ENCODE results near the gene SLC30A10. TPM values are rescaled to one million over a fixed set of nuclear protein-coding genes. Genes with fewer than 3 reads are reported as not detected.
"Not testable (repeated sequence)": the region's sequence is repeated elsewhere in the genome, so short reads cannot be mapped to it uniquely, and the experiment has no call there.

Gene SLC30A10
- total RNA-seq (2014; rRNA removed; shearing (Covaris generic)) = not detected in 2 replicates

GRCh38 chr1:219927956-219928790 is at the start of gene SLC30A10:
Gene SLC30A10 (minus strand): TSS chr1:219928557. CDS start chr1:219928440, 117 bp downstream.
- no peak for DNase-seq (ENCODE audit: low spot score)

DNA sequence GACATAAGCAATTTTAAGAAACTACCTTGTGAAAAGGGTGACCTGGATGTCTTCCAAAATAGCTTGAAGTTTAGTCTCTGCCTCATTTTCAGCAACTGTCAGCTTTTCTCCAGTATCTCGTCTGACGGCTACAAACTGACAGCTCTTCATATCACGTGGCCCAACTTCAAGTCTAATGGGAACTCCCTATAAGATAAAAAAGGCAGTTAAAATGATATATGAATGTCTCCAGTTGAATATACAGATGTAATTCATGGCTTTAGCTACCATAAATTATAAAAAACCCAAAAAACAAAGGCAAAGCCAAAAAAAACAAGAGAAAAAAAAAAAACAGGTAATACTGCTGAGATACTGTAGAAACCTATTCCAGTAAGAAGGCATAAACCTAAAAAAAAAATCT is 44.9 kb upstream of the SLC30A10 start:
- DNase-seq (ENCODE audit: low spot score) = no peak

GRCh38 chr1:219967361-219967760 is 39.0 kb upstream of the SLC30A10 start:
- no peak for DNase-seq (ENCODE audit: low spot score)

- no peak for DNase-seq (ENCODE audit: low spot score)
Observed at GRCh38 chr1:219966071-219966349, 37.7 kb upstream of the SLC30A10 start.

GRCh38 chr1:219965285-219966070 is 37.1 kb upstream of the SLC30A10 start:
- no peak for DNase-seq (ENCODE audit: low spot score)

- no peak for DNase-seq (ENCODE audit: low spot score)
Observed at GRCh38 chr1:219963432-219963831, 35.1 kb upstream of the SLC30A10 start.

GRCh38 chr1:219961684-219962083 is 33.3 kb upstream of the SLC30A10 start:
- no peak for DNase-seq (ENCODE audit: low spot score)

DNA sequence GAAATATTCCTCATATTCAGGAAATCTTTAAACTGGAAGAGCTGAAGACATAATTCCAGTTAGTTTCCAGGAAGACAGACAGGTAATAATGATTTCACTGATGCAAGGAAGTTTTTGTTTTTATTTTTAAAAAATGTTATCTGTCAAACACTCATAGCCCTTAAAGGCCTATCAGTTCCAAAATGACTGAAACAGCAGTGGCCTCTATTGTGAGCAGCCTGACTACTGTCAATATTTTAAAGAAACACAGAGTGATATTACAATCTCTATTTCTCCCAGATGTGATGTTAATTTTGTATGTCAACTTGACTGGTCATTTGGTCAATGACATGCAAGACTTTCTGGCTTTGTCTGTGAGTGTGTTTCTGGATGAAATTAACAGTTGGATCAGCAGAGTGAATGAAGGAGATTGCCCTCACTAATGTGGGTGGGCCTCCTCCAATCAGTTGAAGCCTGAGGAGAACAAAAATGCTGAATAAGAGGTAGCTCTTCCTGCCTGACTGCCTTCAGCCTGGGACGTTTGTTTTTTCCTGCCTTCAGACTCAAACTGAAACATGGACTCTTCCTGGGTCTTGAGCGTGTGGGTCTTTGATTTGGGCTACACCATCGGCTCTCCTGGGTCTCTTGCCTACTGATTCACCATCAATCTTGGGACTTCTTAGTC is 31.3 kb upstream of the SLC30A10 start:
- DNase-seq (ENCODE audit: low spot score) = no peak

DNA sequence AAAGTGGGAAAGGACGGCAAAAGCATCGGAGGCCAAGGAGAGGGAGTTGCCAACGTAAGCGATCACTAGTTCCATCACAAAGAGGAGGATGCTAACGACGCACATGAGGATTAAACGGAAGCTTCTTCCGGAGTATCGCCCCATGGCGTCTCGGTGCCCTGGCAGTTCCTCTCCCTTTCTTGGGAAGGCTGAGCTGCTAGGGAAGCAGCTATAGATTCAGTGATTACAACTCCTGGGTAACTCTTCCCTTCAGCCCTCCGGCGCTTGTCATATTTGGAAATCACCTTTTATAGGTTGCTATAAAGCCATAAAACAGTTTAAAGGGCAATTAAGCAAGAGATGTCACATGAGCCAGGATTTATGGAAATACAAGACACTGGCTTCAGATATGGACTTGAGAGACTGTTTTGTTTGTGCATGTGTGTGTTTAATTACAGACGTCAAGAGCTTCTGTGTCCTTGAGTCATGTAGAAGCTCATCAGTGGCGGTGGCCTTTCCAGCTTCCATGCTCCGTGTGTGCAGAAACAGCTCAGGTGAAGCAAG is 30.6 kb upstream of the SLC30A10 start:
- no peak for DNase-seq (ENCODE audit: low spot score)

GRCh38 chr1:219954736-219955421 is 26.5 kb upstream of the SLC30A10 start:
- no peak for DNase-seq (ENCODE audit: low spot score)

DNA sequence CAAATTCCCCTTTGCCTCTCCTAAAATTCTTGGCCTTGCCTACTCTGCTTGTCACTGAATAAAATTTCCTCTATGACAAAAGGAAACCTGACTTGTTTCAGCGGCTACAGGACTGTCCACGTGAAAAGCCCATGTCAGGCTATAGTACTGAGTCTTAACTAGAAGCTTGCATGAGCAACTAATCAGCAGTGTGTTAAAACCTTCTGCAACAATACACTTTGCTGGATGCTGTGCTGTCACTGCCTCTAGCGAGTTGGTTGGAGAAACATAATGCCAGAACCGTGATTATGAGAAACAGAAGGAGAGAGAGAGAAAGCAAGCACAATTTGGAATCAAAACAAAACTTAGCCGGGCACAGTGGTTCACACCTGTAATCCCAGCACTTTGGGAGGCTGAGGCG is 25.7 kb upstream of the SLC30A10 start:
- DNase-seq (ENCODE audit: low spot score) = no peak

DNA sequence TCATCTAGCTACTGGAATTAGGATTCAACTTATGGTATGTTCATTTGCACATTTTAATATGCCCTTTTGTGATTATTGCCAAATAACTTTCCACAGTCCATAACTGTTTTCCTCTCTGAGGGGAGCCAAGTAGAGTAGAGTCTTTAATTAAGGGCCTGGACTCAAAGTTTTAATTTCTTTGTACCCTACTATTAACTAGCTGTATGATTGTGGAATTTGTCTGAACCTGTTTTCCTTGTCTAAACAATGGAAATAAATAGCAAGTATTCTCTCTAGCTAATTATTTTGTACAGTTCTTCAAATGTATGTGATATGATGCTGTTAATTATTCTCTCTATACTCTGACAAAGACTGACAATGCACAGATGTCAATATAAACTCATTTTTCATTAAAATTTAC is 24.0 kb upstream of the SLC30A10 start:
- DNase-seq (ENCODE audit: low spot score) = no peak

DNA sequence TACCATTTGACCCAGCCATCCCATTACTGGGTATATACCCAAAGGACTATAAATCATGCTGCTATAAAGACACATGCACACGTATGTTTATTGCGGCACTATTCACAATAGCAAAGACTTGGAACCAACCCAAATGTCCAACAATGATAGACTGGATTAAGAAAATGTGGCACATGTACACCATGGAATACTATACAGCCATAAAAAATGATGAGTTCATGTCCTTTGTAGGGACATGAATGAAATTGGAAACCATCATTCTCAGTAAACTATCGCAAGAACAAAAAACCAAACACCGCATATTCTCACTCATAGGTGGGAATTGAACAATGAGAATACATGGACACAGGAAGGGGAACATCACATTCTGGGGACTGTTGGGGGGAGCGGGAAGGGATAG is 20.9 kb upstream of the SLC30A10 start:
- not testable (repeated sequence) for DNase-seq (ENCODE audit: low spot score)

DNA sequence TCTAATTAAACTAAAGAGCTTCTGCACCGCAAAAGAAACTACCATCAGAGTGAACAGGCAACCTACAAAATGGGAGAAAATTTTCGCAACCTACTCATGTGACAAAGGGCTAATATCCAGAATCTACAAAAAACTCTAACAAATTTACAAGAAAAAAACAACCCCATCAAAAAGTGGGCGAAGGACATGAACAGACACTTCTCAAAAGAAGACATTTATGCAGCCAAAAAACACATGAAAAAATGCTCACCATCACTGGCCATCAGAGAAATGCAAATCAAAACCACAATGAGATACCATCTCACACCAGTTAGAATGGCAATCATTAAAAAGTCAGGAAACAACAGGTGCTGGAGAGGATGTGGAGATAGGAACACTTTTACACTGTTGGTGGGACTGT is 20.4 kb upstream of the SLC30A10 start:
- not testable (repeated sequence) for DNase-seq (ENCODE audit: low spot score)

- no peak for DNase-seq (ENCODE audit: low spot score)
Observed at GRCh38 chr1:219945795-219946194, 17.4 kb upstream of the SLC30A10 start.

- DNase-seq (ENCODE audit: low spot score) = no peak
Observed at GRCh38 chr1:219941179-219942118, 13.1 kb upstream of the SLC30A10 start.

- no peak for DNase-seq (ENCODE audit: low spot score)
Observed at GRCh38 chr1:219940707-219941106, 12.3 kb upstream of the SLC30A10 start.

DNA sequence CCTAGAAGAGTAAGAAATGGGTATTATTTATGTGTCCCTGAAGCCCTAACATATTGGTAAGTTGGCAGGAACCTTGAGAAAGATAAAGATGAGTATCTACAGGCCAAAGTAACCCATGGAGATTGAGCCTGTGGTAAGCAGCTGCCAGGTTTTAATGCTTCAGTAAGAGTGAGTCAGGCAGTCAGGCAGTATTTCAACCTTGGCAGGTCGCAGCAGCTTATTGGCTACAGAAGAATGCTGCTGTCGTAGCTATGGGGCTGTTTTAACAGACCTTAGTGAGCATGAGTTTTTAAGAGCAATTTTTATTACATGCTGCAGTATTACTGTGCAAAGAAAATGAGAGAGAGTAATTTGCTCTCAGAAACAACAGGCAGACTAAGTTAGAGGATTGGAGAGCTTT is 10.3 kb upstream of the SLC30A10 start:
- DNase-seq (ENCODE audit: low spot score) = peak; percentile 94

DNA sequence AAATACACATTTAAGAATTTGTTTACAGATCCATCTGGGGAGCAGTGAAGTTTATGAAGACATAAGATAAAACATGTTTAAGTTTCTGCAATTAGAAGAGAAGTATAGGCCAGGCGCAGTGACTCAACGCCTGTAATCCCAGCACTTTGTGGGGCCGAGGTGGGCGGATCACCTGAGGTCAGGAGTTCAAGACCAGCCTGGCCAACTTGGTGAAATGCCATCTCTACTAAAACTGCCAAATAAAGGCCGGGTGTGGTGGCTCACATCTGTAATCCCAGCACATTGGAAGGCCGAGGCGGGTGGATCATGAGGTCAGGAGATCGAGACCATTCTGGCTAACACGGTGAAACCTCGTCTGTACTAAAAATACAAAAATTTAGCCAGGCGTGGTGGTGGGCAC is 5.4 kb upstream of the SLC30A10 start:
- not testable (repeated sequence) for DNase-seq (ENCODE audit: low spot score)

DNA sequence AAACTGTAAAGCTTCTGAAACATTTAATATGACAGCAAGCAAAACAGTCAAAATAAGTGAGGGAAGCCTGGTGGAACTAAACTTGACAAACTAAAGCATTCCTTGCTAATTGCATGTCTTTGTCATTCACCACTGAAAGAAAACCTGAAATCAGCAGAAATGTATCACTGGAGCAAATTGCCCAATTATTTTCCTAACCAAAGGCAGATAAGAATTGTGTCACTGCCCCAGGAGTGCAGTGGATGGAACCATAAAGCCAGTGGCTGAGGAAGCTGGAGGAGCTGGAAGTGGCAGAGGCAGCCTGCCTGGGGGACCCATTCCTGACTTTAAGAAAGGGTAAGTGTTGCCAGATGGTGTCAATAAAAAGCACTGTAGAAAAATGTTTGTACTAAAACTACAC is 2.7 kb upstream of the SLC30A10 start:
- no peak for DNase-seq (ENCODE audit: low spot score)

GRCh38 chr1:219928791-219929118 is 398 bp upstream of the SLC30A10 start:
- DNase-seq (ENCODE audit: low spot score) = no peak

All from A172 (cell line).